Stimulated activated CD8-positive, alpha-beta memory T cell treated with anti-CD3 and anti-CD28 coated beads, Interleukin-7, amount 100 ng/mL, for 48 hours (primary cell): ENCODE results near the gene SH2D7.

Source experiments
- DNase-seq, 2 donors: peaks; one replicate each; pipeline ENCODE4 v3.0.0-alpha.2; 2020; ENCODE audit warnings: low read depth in 1 of 2; ENCODE audit errors: extremely low read depth in 1 of 2

The SH2D7 gene

DNA sequence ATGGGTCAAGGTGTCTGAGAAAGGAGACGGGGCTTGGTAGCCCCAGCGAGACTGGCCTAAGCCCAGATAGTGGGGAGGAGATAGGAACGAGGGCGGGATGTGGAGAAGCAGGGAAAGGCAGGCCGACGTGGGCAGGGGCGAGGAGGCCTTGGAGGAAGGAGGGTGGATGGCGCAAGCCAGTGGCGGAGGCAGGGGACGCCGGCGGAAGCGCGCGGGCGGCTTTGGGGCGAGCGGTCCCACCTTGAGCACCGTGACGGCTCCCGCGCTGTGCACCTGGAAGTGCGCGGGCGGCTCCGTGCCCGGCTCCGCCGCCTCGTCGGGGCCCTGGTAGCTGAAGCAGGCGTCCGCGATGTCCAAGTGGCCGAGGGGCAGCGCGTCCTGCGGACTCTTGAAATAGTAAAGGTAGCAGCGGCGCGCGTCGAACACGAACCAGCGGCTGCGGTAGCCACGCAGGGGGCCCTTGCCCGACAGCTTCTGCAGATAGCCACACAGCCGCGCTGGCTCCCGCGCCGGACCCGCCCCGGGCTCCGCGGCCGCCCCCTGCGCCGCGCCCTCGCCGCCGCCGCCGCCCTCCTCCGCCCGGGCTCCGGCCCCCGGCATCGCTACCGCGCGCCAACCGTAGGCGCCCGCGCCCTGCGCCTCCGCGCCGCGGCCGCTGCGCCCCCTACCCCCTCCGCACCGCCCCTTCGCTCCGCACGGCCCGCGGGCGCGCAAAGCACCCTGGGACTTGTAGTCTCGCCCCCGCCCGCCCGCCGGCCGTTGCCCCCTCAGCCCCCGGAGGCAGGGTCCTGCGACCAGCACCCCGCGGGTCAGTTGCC is 15.1 kb upstream of the SH2D7 start, which contains the start of gene TBC1D2B:
TSS of gene TBC1D2B (minus strand) at position 659 of the 818 bp plus-strand sequence. CDS start at position 600, 59 bp downstream.
- peak in 1 of 2 donors; percentile 53 for DNase-seq

DNA sequence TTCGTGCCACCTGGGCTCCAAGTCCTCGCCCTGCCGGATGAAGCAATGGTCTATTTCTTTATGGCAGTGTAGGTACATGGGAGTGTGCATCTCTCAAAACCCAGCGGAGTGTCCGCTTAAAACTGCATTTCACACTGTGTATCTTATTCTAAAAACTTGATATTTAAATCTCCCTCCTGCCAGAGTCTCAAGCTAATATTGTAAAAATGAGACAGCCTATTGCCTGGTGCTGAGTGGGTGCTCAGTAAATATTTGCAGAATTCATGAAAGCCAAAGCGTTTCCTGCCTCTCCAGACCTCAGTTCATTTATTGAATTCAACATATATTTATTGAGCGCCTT is 14.5 kb upstream of the SH2D7 start:
- no peak for DNase-seq

DNA sequence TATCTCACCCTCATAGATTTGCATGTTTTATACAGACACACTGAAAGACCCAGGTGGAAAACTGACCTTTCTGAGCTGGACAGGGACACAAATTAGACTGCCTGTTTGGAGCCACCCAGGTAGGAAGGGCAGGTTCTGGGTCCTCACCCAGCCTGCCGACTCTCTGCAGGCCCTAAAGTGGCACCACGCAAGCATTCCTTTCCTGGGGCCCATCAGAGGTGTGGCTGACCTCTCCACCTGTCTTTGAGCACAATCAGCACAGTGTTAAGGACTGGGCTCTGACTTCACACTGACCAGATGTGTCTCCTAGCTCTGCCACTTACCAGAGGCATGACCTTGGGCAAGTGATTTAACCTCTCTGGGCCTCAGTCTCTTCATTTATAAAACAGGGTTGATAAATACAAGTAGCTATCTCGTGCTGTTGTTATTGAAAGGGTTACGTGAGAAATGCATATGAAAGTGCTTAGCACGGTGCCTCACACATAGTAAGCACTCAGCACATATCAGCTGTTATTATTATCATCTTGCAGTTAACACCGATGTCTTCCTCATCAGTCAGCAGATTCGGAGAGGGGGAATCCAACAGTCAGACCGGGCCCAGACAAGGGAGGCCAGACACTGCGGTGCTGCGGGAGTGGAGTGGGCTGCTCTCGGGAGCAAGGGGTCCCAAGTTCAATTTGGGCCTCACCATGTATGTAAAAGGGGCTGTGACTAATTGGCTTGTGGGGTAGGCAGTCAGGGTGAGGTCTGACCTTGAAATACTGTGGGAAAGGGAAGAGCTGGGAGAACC is 12.9 kb upstream of the SH2D7 start:
- DNase-seq, result no peak

- DNase-seq, result no peak
Observed at GRCh38 chr15:78080088-78080460, 12.3 kb upstream of the SH2D7 start.

- no peak for DNase-seq
Observed at GRCh38 chr15:78082106-78082742, 10.1 kb upstream of the SH2D7 start.

DNA sequence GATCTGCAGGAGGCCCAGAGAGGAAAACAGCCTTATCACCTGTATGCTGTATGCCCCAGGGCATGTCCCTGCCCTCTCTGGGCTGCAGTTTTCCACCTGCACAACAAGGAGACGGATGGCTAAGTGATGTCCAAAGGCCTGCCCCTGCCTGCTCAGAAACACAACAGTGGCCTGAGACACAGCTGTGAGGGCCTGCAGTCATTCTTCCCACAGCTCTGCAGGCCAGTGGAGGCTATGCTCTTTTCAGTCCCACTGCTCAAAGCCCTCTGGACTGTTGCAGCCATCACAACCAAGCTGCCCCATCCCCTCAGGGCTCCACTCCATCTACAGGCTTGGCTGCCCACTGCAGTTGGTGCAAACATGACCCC is 9.6 kb upstream of the SH2D7 start:
- no peak for DNase-seq

GRCh38 chr15:78083186-78083585 is 9.2 kb upstream of the SH2D7 start:
- DNase-seq, result no peak

GRCh38 chr15:78083687-78084448 is 8.5 kb upstream of the SH2D7 start:
- no peak for DNase-seq

- no peak for DNase-seq
Observed at GRCh38 chr15:78084449-78084750, 8.0 kb upstream of the SH2D7 start.

DNA sequence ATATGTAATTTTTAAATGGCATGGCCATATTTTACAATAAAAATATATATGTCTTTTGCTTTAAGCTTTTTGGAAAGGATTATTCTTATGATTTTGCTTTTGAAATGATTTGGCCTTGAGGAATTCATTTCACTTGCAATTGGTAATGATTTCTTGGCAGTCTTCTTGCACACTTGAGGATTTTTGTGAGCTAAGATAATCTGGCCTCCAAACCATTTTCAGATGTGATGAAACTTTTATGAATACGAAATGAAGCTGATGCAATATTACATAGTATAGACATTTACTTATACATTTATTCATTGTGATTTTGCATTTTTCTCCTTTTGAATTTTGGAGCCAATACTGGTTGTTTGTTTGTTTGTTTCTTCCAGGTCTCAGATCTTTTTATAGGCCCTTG is 6.4 kb upstream of the SH2D7 start:
- DNase-seq, result no peak

DNA sequence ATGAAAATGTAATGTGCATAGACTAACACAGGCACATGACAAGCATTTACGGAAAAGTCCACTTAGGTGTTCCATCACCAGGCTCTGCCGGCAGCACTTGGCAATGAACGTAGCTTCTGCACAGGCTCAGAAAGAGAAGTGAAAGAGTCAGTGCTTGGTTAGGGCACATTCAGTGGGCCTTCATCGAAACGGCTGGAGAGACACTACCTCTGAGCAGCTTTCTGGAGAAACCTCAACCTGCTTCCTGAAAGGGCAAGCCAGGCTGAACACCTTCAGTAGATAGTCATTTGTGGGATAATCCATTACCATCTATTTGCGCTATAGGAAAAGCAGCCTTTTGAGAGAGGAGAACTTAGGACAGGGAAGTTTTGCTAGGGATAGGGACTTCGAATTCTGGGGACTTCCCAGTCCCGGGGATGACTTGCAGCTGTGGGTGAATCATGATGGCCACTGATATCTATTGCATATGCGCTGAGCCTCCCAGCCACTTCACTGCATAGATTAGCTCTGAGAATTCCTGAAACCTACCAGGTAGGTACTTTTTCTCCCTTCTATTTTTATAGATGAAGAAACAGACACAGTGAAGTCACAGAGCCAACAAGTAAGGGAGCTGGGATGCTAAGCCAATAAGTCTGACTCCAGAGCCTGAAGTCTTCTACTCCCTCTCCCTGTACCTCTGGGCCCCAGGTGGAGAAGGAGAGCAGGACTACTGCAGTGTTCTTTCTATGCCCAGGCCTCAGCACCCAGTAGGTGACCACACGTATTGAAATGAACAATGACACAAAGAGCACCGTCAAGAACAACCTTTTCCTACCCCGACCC is 4.2 kb upstream of the SH2D7 start:
- DNase-seq, result no peak

GRCh38 chr15:78088773-78089080 is 3.6 kb upstream of the SH2D7 start:
- no peak for DNase-seq

GRCh38 chr15:78090422-78091063 is 1.8 kb upstream of the SH2D7 start:
- no peak for DNase-seq

DNA sequence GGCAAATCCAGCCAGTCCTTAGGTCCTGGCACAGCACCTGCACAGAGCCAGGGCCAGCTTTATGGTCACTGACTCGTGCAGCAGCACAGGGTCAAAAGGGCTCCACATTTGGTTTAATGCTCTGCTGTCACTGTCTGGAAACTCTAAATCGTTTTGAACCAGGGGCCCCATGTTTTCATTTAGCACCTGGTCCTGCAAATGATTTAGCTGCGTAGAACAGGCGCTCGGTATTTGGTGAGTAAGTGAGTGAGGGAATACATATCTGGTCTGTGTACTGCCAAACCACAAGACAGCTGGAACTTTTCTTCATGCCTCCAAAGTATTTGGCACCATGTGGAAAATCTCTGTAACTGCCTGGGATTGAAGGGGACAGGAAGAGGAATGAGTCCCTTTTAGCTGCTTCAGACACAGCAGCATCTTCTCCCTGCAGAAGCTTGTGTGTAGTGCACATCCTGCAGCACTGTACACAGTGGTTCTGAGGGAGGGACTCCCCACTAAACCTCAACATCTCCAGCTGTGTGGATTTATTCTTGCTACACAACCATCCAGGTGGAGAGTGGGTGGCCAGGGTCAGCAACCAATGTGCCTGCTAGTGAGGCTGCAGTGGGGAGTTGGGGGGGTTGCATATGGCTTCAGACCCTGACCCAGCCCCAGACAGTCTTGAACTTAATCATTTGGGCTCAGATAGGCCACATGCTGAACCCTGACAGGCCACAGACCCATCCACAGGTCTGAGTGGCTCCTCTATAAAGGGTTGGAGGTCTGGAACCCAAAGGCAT is 1.1 kb downstream of the SH2D7 start:
- no peak for DNase-seq

DNA sequence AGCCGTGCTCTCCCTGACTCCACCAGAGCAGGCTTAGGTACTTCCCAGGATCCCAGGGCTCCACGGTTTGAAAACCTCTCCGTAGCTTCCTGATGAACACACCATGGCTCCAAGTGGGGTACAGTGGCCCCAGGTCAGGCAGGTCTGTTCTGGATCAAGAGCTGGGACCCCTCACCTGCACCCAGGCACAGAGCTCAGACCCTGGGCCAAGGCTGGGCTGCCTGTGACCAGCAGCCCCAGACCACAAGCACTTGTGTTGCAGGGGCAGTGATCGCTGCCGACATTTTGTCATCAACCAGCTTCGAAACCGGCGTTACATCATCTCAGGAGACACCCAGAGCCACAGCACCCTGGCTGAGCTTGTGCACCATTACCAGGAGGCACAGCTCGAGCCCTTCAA is 5.3 kb downstream of the SH2D7 start:
- no peak for DNase-seq

DNA sequence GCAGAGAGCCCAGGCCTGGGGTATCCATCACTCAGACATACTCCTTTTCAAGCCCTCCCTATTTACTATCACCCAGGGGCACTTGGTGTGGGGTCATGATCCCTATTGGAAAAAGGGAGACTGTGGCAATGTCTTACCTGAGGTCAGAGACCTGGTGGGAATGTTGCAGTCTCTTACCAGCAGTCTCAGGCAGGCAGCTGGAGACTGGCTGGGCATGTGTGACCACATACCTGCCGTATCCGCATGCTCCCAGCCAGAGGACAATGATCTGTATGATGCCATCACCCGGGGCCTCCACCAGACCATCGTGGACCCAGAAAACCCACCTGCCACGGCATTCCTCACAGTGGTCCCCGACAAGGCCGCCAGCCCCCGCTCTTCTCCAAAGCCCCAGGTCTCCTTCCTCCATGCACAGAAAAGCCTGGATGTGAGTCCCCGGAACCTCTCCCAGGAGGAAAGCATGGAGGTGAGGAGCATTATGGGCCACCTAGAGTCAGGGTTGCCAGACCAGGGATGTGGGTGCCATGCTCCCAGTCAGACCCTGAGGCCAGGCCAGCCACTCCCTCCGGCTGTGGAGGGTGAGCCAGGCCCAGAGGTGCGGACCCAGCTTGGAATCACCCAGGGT is 5.9 kb downstream of the SH2D7 start:
- no peak for DNase-seq

GRCh38 chr15:78100886-78101285 is 8.5 kb downstream of the SH2D7 start:
- no peak for DNase-seq

DNA sequence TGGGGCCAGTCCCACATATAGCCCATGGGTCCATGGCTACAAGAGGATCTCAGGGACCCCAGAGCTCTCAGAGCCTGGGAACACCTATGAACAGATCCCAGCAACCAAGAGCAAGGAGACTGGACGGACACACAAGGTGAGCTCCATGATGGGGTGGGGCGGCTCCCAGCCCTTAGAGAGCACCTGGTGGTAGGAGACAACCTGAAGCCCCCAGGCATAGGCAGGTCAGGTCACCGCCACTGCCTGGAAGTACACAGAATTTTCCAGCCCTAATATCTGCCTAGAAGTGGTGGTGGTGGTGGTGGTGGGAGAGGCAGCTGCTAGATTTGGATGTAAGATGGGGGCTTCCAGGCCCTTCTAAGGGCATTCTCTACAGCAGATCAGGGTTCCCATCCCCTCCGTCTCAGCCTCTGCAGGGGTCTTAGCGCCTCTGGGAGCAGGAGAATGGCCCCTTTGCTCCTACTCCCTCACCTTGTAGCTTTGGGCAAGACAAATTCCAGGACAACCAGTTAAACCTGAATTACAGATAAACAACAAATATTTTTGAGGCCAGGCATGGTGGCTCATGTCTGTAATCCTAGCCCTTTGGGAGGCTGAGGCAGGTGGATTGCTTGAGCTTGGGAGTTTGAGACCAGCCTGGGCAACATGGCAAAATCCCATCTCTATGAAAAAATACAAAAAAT is 9.2 kb downstream of the SH2D7 start:
- DNase-seq, result no peak
